ENCODE results near the gene CACNA1C.

- TF ChIP-seq CTCF (IDR thresholded peaks at IDR 0.05; ENCODE audit: low read depth, low read length) (no peak), MYC (IDR thresholded peaks at IDR 0.05; ENCODE audit: low read depth, low read length) (no peak), POLR2A (IDR thresholded peaks at IDR 0.05; ENCODE audit: extremely low read depth, insufficient read length) (no peak)
These were observed 412.9 kb downstream of the CACNA1C start for GRCh38 chr12:2465681-2466080.
